BLaER1 (cell line): Measurements from ENCODE around the gene GPRC5C.
"Not testable (repeated sequence)": the region's sequence is repeated elsewhere in the genome, so short reads cannot be mapped to it uniquely, and the experiment has no call there.

Source experiments
- H3K27ac ChIP-seq: shearing (Covaris generic); formaldehyde crosslinking; 2 replicates; pipeline ENCODE4 v1.8.1; 2022
- H3K27me3 ChIP-seq: shearing (Covaris generic); formaldehyde crosslinking; 2 replicates; pipeline ENCODE4 v1.8.1; 2022
- H3K36me3 ChIP-seq: shearing (Covaris generic); formaldehyde crosslinking; 2 replicates; pipeline ENCODE4 v1.8.1; 2022
- H3K4me1 ChIP-seq: shearing (Covaris generic); formaldehyde crosslinking; 2 replicates; pipeline ENCODE4 v1.8.1; 2022
- H3K4me2 ChIP-seq: shearing (Covaris generic); formaldehyde crosslinking; 2 replicates; pipeline ENCODE4 v1.8.1; 2022
- H3K4me3 ChIP-seq: shearing (Covaris generic); formaldehyde crosslinking; 2 replicates; pipeline ENCODE4 v1.8.1; 2022
- H3K9ac ChIP-seq: shearing (Covaris generic); formaldehyde crosslinking; 2 replicates; pipeline ENCODE4 v1.8.1; 2022
- H3K9me3 ChIP-seq: shearing (Covaris generic); formaldehyde crosslinking; 2 replicates; pipeline ENCODE4 v1.8.1; 2022
- H4K20me1 ChIP-seq: shearing (Covaris generic); formaldehyde crosslinking; 2 replicates; pipeline ENCODE4 v1.8.1; 2022
- Cebpa-rat ChIP-seq: shearing (Covaris generic); IDR thresholded peaks from 2 replicates; pipeline ENCODE4 v1.8.1; 2022

The GPRC5C gene

DNA sequence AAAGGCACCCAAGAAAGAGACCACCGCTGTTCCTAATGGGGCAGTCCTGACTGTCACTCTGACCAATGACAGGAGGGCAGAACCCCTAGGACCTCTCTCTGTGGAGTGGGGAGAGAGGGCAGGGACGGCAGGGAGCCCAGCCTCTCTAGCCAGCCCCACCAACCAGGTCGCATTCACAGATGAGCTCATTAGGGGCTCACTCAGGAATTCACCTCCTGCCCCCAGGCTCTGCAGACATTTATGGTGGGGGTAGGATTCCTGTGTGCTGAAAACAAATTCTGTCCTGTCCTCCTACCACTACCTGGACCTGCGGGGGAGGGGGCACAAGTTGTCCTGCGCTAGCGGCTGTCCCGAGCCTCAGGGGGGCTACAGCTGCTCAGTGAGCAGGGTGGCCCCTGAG lies 27.7 kb upstream of the GPRC5C start:
- no peak for TF ChIP-seq Cebpa-rat
- Histone ChIP-seq H3K4me3 (no peak overlapping the region), H3K9me3 (no peaks in the 10 kb centered on the region), H3K9ac (no peak overlapping the region), H3K36me3 (no peaks in the 10 kb centered on the region), H3K27ac (no peak overlapping the region), H4K20me1 (no peaks in the 10 kb centered on the region), H3K4me2 (no peak overlapping the region), H3K27me3 (no peaks in the 10 kb centered on the region), H3K4me1 (peaks cover under 1% of the 10 kb centered on the region)

DNA sequence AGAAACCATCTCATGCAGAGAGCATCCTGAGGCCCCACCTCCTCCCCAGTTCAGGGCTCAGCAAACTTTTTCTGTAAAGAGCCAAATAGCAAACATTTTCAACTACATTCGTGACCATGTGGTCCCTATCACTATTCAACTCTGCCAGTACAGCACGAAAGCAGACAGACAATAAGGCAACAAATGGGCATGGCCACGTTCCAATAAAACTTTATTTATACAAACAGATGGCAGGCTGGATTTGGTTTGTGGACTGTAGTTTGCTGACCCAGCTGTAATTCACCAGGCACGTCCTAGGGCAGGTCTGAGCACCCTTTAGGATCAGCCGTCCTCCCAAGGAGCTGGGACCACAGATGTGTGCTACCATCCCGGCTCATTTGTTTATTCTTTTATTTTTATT lies 27.1 kb upstream of the GPRC5C start:
- Histone ChIP-seq H3K9me3 (no peaks in the 10 kb centered on the region), H3K4me3 (no peak overlapping the region), H3K27me3 (no peaks in the 10 kb centered on the region), H3K36me3 (no peaks in the 10 kb centered on the region), H3K27ac (no peak overlapping the region), H3K4me2 (no peak overlapping the region), H3K9ac (no peak overlapping the region), H3K4me1 (peaks cover 6% of the 10 kb centered on the region), H4K20me1 (no peaks in the 10 kb centered on the region)
- TF ChIP-seq Cebpa-rat: no peak

DNA sequence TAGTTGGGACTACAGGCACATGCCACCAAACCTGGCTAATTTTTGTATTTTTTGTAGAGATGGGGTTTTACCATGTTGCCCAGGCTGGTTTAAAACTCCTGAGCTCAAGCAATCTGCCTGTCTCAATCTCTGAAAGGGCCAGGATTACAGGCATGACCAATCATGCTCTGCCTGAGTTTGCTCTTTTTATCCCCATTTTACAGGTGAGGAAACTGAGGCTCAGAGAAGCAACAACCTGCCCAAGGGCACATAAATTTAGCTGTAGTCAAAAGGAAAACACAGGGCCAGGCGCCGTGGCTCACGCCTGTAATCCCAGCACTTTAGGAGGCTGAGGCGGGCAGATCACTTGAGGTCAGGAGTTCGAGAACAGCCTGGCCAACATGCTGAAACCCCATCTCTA lies 26.6 kb upstream of the GPRC5C start:
- not testable (repeated sequence) for H3K27me3 ChIP-seq

DNA sequence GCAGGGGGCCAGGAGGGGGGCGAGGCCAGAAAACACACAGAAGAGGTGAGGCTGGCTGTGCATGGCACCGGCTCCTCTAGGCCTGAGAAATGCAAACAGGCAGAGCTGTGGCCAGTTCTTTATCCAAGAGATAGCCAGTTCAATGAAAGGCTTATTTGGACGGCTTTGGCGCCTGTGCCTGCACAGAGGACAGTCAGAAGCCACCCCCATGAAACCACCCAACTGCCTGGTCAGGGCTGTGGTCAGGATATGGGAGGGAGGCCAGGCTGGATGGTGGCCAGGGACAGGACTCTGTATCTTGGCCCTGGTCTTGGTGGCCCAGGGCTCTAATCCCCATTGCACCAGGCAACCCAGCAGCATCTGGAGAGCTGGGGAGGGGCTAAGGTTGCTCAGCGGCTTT lies 24.5 kb upstream of the GPRC5C start:
- Histone ChIP-seq H3K36me3 (no peaks in the 10 kb centered on the region), H3K4me3 (no peak overlapping the region), H3K27me3 (no peaks in the 10 kb centered on the region), H3K4me2 (no peak overlapping the region), H4K20me1 (no peaks in the 10 kb centered on the region), H3K9ac (no peak overlapping the region), H3K27ac (no peak overlapping the region), H3K4me1 (peaks cover 15% of the 10 kb centered on the region), H3K9me3 (no peaks in the 10 kb centered on the region)
- no peak for TF ChIP-seq Cebpa-rat

More for the DNA sequence above, 26.6 kb upstream of the GPRC5C start:
- H3K4me2 ChIP-seq, H4K20me1 ChIP-seq, H3K27ac ChIP-seq, H3K9me3 ChIP-seq, H3K4me3 ChIP-seq, H3K36me3 ChIP-seq, H3K9ac ChIP-seq: not testable (repeated sequence)
- peaks cover 11% of the 10 kb centered on the region for H3K4me1 ChIP-seq

DNA sequence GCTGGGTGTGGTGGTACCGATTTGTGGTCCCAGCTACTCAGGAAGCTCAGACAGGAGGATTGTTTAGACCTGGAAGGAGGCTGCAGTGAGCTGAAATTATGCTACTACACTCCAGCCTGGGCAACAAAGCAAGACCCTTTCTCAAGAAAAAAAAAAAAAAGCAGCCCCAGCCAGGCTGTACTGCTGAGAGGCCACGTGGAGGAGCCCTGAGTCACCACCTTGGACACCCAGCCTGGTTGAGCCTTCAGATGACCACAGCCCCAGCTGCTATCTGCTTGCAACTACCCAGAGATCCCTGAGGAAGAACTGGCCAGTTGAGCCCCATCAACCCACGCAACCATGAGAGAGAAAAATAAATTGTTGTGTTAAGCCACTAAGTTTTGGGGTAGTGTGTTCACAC lies 23.6 kb upstream of the GPRC5C start:
- Histone ChIP-seq H3K27me3 (no peaks in the 10 kb centered on the region), H4K20me1 (no peaks in the 10 kb centered on the region), H3K9me3 (no peaks in the 10 kb centered on the region), H3K27ac (no peak overlapping the region), H3K9ac (no peak overlapping the region), H3K36me3 (no peaks in the 10 kb centered on the region), H3K4me3 (no peak overlapping the region), H3K4me1 (peaks cover 15% of the 10 kb centered on the region), H3K4me2 (no peak overlapping the region)
- no peak for TF ChIP-seq Cebpa-rat

DNA sequence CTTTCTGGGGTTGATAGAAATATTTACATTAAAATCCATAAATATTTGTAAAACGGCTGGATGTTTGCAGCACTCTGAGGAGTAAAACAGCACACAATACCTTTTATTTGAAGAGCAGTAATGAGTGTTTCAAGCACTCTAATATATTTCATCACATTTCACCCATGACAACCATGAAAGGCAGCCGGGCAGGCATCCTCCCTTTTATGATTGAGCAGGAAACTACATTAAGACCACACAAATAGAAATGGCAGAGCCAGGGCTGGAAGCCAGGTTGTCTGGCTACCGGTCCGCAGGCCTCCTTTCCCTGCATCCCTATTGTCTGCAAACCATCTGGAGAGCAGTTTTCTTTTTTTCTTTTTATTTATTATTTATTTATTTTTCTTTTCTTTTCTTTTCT lies 23.1 kb upstream of the GPRC5C start:
- Histone ChIP-seq H3K4me1 (peaks cover 15% of the 10 kb centered on the region), H3K27me3 (no peaks in the 10 kb centered on the region), H3K4me3 (no peak overlapping the region), H3K27ac (no peak overlapping the region), H3K9me3 (no peaks in the 10 kb centered on the region), H3K36me3 (no peaks in the 10 kb centered on the region), H3K9ac (no peak overlapping the region), H3K4me2 (no peak overlapping the region), H4K20me1 (no peaks in the 10 kb centered on the region)
- no peak for TF ChIP-seq Cebpa-rat

DNA sequence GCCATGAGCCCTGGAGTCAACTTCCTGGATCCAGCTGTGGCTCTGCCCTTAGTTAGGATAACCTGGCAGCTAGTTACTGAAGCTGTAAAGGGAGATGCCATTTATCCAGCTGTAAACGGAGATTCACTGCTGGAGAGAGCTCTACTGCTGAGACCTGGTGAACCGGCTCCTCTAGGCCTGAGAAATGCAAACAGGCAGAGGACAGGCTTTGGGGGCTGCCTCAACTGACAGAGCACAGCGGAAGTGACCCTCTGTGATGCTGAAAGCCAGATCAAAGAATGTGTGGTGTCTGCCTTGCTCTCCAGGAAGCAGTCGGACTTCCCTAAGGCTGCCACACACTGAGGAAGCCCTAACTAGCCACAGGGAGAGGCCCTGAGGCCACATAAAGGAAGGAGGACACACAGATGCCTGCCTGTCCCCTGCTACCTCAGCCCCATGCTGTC lies 21.9 kb upstream of the GPRC5C start:
- Histone ChIP-seq H3K27ac (peak overlapping the region; percentile 49), H3K9ac (peak overlapping the region; percentile 46; the same call in 1 of the 2 replicates), H3K9me3 (no peaks in the 10 kb centered on the region), H3K4me2 (peak overlapping the region; percentile 60), H3K4me3 (no peak overlapping the region), H3K27me3 (no peaks in the 10 kb centered on the region), H4K20me1 (no peaks in the 10 kb centered on the region), H3K36me3 (no peaks in the 10 kb centered on the region), H3K4me1 (peaks cover 23% of the 10 kb centered on the region)
- no peak for TF ChIP-seq Cebpa-rat

DNA sequence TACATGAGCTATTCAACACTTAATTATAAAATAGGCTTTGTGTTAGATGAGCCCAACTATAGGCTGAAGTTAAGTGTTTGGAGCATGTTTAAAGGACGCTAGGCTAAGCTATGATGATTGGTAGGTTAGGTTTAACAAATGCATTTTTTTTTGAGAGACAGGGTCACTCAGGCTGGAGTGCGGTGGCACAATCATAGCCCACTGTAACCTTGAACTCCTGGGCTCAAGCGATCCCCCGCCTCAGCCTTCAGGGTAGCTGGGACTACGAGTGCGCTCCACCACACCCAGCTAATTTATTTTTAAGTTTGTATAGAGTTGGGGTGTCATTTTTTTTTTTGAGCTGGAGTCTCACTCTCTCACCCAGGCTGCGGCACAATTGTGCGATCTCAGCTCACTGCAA lies 19.3 kb upstream of the GPRC5C start:
- Histone ChIP-seq H3K4me3 (no peak overlapping the region), H3K4me1 (peaks cover 35% of the 10 kb centered on the region), H3K27ac (no peak overlapping the region), H3K9me3 (no peaks in the 10 kb centered on the region), H3K36me3 (no peaks in the 10 kb centered on the region), H3K27me3 (no peaks in the 10 kb centered on the region), H3K9ac (no peak overlapping the region), H3K4me2 (no peak overlapping the region), H4K20me1 (no peaks in the 10 kb centered on the region)
- no peak for TF ChIP-seq Cebpa-rat

DNA sequence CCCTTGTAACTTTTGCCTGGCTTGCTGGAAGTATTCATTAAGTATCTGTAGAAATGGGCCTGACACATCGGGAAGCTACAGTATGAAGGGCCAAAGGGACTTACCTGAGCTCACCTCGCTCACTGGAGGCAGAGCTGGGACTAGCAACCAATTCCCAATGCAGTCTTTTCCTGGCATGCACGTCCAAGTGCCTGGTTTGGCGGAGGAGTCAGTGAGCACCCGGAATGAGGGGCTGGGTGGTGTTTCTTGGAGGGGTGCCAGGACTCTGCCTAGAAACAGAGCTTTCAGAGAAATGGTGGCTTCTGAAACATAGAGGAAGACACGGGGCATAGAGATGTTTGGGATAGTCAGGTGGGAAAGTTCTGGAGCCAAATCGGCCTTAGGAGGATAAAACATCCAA lies 18.4 kb upstream of the GPRC5C start:
- Histone ChIP-seq H3K27ac (no peak overlapping the region), H3K36me3 (no peaks in the 10 kb centered on the region), H3K4me3 (no peak overlapping the region), H3K9me3 (no peaks in the 10 kb centered on the region), H3K9ac (no peak overlapping the region), H3K27me3 (no peaks in the 10 kb centered on the region), H4K20me1 (no peaks in the 10 kb centered on the region), H3K4me2 (no peak overlapping the region), H3K4me1 (peaks cover 44% of the 10 kb centered on the region)
- no peak for TF ChIP-seq Cebpa-rat

DNA sequence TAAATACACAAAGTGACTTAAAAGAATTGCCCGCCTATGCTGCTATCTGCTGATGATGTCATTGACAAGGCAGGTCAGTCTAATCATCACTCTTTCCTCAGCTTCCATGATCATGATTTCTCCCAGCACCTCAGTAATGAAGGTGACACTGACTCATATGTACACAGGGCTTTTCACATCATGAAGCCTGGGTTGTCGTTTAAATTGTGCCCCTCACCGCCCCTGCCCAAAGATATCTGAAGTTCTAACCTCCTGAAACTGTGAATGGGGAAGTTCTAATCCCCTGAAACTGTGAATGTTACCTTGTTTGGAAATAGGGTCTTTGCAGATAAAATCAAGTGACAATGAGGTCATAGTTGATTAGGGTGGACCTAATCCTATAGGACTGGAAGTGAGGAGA lies 17.4 kb upstream of the GPRC5C start:
- Histone ChIP-seq H3K27me3 (no peaks in the 10 kb centered on the region), H4K20me1 (no peaks in the 10 kb centered on the region), H3K4me1 (peaks cover 51% of the 10 kb centered on the region), H3K4me2 (no peak overlapping the region), H3K4me3 (no peak overlapping the region), H3K27ac (no peak overlapping the region), H3K9me3 (no peaks in the 10 kb centered on the region), H3K36me3 (no peaks in the 10 kb centered on the region), H3K9ac (no peak overlapping the region)
- TF ChIP-seq Cebpa-rat: no peak

DNA sequence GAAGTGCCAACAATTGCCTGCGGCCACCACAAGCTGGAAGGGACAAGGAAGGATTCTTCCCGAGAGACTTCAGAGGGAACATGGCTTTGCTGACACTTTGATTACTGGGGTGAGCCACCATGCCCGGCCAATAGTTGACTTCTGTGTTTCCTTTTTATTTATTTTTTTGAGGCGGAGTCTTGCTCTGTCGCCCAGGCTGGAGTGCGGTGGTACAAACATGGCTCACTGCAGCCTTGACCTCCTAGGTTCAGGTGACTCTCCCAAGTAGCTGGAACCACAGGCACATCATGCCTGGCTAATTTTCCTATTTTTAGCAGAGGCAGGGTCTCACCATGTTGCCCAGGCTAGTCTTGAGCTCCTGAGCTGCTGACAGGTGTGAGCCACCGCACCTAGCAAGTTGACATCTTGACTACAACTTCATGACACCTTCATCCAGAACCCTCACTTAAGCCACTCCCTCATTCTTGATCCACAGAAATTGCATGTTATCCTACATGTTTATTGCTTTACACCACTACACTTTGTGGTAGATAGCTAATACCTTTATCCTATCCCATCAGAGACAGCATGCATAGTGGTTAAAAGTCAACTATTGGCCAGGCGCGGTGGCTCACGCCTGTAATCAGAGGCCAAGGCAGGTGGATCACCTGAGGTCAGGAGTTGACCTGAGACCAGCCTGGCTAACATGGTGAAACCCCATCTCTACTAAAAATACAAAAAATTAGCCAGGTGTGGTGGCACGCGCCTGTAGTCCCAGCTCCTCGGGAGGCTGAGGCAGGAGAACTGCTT lies 16.1 kb upstream of the GPRC5C start:
- Histone ChIP-seq H4K20me1 (no peaks in the 10 kb centered on the region), H3K9ac (no peak overlapping the region), H3K4me2 (peak overlapping the region; percentile 23), H3K4me1 (peaks cover 53% of the 10 kb centered on the region), H3K9me3 (no peaks in the 10 kb centered on the region), H3K4me3 (no peak overlapping the region), H3K27me3 (no peaks in the 10 kb centered on the region), H3K36me3 (no peaks in the 10 kb centered on the region), H3K27ac (no peak overlapping the region)
- TF ChIP-seq Cebpa-rat: no peak
